ENCODE measurements around the gene FBXO44. TPM values are rescaled to one million over a fixed set of nuclear protein-coding genes. Genes with fewer than 3 reads are reported as not detected.

Gene FBXO44
- total RNA-seq, 1 donor from 2014 or later = 20.2 TPM

GRCh38 chr1:11620924-11621323 lies 33.8 kb upstream of the FBXO44 start:
- DNase-seq = no peak
- no peaks in the 10 kb centered on the region for H3K36me3 ChIP-seq
- H3K27me3 ChIP-seq (ENCODE audit: low read depth) = peaks cover 90% of the 10 kb centered on the region
- no peak overlapping the region for H3K27ac ChIP-seq (replicated peaks)
- TF ChIP-seq CTCF (IDR thresholded peaks at IDR 0.05; ENCODE audit: borderline replicate concordance) = no peak
- no peak overlapping the region for H3K4me3 ChIP-seq
- intact Hi-C loops (cut with micrococcal nuclease) = no loop called here
- H3K4me1 ChIP-seq = no peaks in the 10 kb centered on the region
- H3K9me3 ChIP-seq (replicated peaks) = no peaks in the 10 kb centered on the region

GRCh38 chr1:11622398-11622797 lies 32.3 kb upstream of the FBXO44 start:
- Histone ChIP-seq H3K9me3 (replicated peaks) (no peaks in the 10 kb centered on the region), H3K27ac (replicated peaks) (no peak overlapping the region), H3K4me1 (no peaks in the 10 kb centered on the region), H3K27me3 (ENCODE audit: low read depth) (peaks cover 89% of the 10 kb centered on the region), H3K4me3 (no peak overlapping the region), H3K36me3 (no peaks in the 10 kb centered on the region)
- no peak for TF ChIP-seq CTCF (IDR thresholded peaks at IDR 0.05; ENCODE audit: borderline replicate concordance)
- no peak for DNase-seq
- intact Hi-C loops (cut with micrococcal nuclease) = no loop called here

GRCh38 chr1:11623702-11624101 lies 31.0 kb upstream of the FBXO44 start:
- peaks cover 89% of the 10 kb centered on the region for H3K27me3 ChIP-seq (ENCODE audit: low read depth)
- H3K27ac ChIP-seq (replicated peaks) = no peak overlapping the region
- no peak overlapping the region for H3K4me3 ChIP-seq
- intact Hi-C loops (cut with micrococcal nuclease) = no loop called here
- no peak for TF ChIP-seq CTCF (IDR thresholded peaks at IDR 0.05; ENCODE audit: borderline replicate concordance)
- H3K36me3 ChIP-seq = no peaks in the 10 kb centered on the region
- H3K9me3 ChIP-seq (replicated peaks) = no peaks in the 10 kb centered on the region
- no peaks in the 10 kb centered on the region for H3K4me1 ChIP-seq
- no peak for DNase-seq

- Histone ChIP-seq H3K9me3 (replicated peaks) (no peaks in the 10 kb centered on the region), H3K4me1 (no peaks in the 10 kb centered on the region), H3K27me3 (ENCODE audit: low read depth) (peaks cover 90% of the 10 kb centered on the region), H3K36me3 (no peaks in the 10 kb centered on the region), H3K27ac (replicated peaks) (no peak overlapping the region), H3K4me3 (no peak overlapping the region)
- no peak for DNase-seq
- intact Hi-C loops (cut with micrococcal nuclease) = no loop called here
- TF ChIP-seq CTCF (IDR thresholded peaks at IDR 0.05; ENCODE audit: borderline replicate concordance) = no peak
Observed at GRCh38 chr1:11626551-11626950, 28.1 kb upstream of the FBXO44 start.

- H3K27ac ChIP-seq (replicated peaks) = no peak overlapping the region
- H3K27me3 ChIP-seq (ENCODE audit: low read depth) = peaks cover 90% of the 10 kb centered on the region
- no peaks in the 10 kb centered on the region for H3K4me1 ChIP-seq
- TF ChIP-seq CTCF (IDR thresholded peaks at IDR 0.05; ENCODE audit: borderline replicate concordance) = no peak
- intact Hi-C loops (cut with micrococcal nuclease) = no loop called here
- H3K9me3 ChIP-seq (replicated peaks) = no peaks in the 10 kb centered on the region
- no peaks in the 10 kb centered on the region for H3K36me3 ChIP-seq
- no peak for DNase-seq
- H3K4me3 ChIP-seq = no peak overlapping the region
Observed at GRCh38 chr1:11628767-11629166, 25.9 kb upstream of the FBXO44 start.

All from left ventricle myocardium inferior (tissue), 1 donor.